HepG2 (cell line): Measurements from ENCODE around the gene WDR73. TPM values are rescaled to one million over a fixed set of nuclear protein-coding genes. Genes with fewer than 3 reads are reported as not detected.

Experiments used
- ARID3A ChIP-seq: IDR thresholded peaks from 2 replicates; pipeline ENCODE4 v1.6.1; 2012; ENCODE audit warnings: low read depth, low read length, improper control_type of control experiment
- ARNT2 ChIP-seq: sonication (generic); formaldehyde crosslinking; IDR thresholded peaks from 2 replicates; pipeline ENCODE4 v1.8.0; 2022; ENCODE audit warnings: mild to moderate bottlenecking, low read depth, missing genetic modification reagents, moderate library complexity
- ATM ChIP-seq: fragments of 450-650 bp; IDR thresholded peaks from 2 replicates; pipeline ENCODE4 v1.7.1; 2017; ENCODE audit warnings: mild to moderate bottlenecking, borderline replicate concordance
- CC2D1A ChIP-seq: sonication (generic); formaldehyde crosslinking; IDR thresholded peaks from 2 replicates; pipeline ENCODE4 v1.8.1; 2023; ENCODE audit warnings: mild to moderate bottlenecking, missing genetic modification reagents
- DPF2 ChIP-seq: sonication (generic); formaldehyde crosslinking; IDR thresholded peaks from 2 replicates; pipeline ENCODE4 v1.4.0; 2020; ENCODE audit warnings: mild to moderate bottlenecking, low read depth, missing genetic modification reagents, borderline replicate concordance
- HDAC1 ChIP-seq: sonication (generic); formaldehyde crosslinking; IDR thresholded peaks from 2 replicates; pipeline ENCODE4 v1.5.1; 2020; ENCODE audit warnings: mild to moderate bottlenecking, missing genetic modification reagents
- HDAC6 ChIP-seq: fragments of 200-600 bp; sonication (generic); IDR thresholded peaks from 2 replicates; pipeline ENCODE4 v1.7.0; 2017; ENCODE audit warnings: mild to moderate bottlenecking, antibody characterized with exemption, low read length, low read depth
- HNRNPLL ChIP-seq: fragments of 200-400 bp; formaldehyde crosslinking; IDR thresholded peaks from 2 replicates; pipeline ENCODE4 v1.6.1; 2017; ENCODE audit warnings: mild to moderate bottlenecking, low read depth, low read length; ENCODE audit not compliant: poor library complexity, severe bottlenecking
- NBN ChIP-seq: fragments of 450-650 bp; conservative IDR thresholded peaks from 2 replicates; pipeline ENCODE4 v1.6.1; 2017
- NFIC ChIP-seq: IDR thresholded peaks from 2 replicates; pipeline ENCODE4 v1.6.1; 2012; ENCODE audit warnings: mild to moderate bottlenecking, low read length, inconsistent platforms
- RFXAP ChIP-seq: sonication (generic); formaldehyde crosslinking; IDR thresholded peaks from 2 replicates; pipeline ENCODE4 v1.4.0; 2020; ENCODE audit warnings: missing genetic modification reagents, borderline replicate concordance
- TBX3 ChIP-seq: fragments of 450-650 bp; IDR thresholded peaks from 2 replicates; pipeline ENCODE4 v1.6.1; 2017; ENCODE audit warnings: antibody characterized with exemption, mild to moderate bottlenecking, inconsistent platforms, borderline replicate concordance
- TCF7L2 ChIP-seq: IDR thresholded peaks from 2 replicates; pipeline ENCODE4 v1.6.1; 2011; ENCODE audit warnings: mild to moderate bottlenecking, low read depth, low read length, moderate library complexity
- ZBTB1 ChIP-seq: sonication (generic); formaldehyde crosslinking; IDR thresholded peaks from 2 replicates; pipeline ENCODE4 v1.4.0; 2020; ENCODE audit warnings: missing genetic modification reagents, borderline replicate concordance
- ZBTB42 ChIP-seq: sonication (generic); formaldehyde crosslinking; IDR thresholded peaks from 2 replicates; pipeline ENCODE4 v1.5.0; 2020; ENCODE audit warnings: mild to moderate bottlenecking, missing genetic modification reagents
- ZHX2 ChIP-seq, 2 experiments: sonication (generic) in 1 of 2; formaldehyde crosslinking in 1 of 2; IDR thresholded peaks; 2 replicates each; pipeline versions ENCODE4 v1.6.1 to v1.9.0; 2014 to 2022; ENCODE audit warnings: antibody characterized with exemption in 1 of 2, borderline replicate concordance in 1 of 2, inconsistent platforms in 1 of 2, low read depth in 1 of 2, missing genetic modification reagents in 1 of 2
- ZNF260 ChIP-seq: sonication (generic); formaldehyde crosslinking; IDR thresholded peaks from 2 replicates; pipeline ENCODE4 v1.4.0; 2020; ENCODE audit warnings: missing genetic modification reagents, low read depth, mild to moderate bottlenecking, borderline replicate concordance
- ZNF569 ChIP-seq: sonication (generic); formaldehyde crosslinking; IDR thresholded peaks from 2 replicates; pipeline ENCODE4 v1.5.0; 2020; ENCODE audit warnings: mild to moderate bottlenecking, missing genetic modification reagents, moderate library complexity, borderline replicate concordance
- ZNF619 ChIP-seq: sonication (generic); formaldehyde crosslinking; IDR thresholded peaks from 2 replicates; pipeline ENCODE4 v1.4.0; 2020; ENCODE audit warnings: mild to moderate bottlenecking, missing genetic modification reagents
- ZNF746 ChIP-seq: sonication (generic); formaldehyde crosslinking; IDR thresholded peaks from 2 replicates; pipeline ENCODE4 v1.8.0; 2022; ENCODE audit warnings: mild to moderate bottlenecking, missing genetic modification reagents
- ZSCAN20 ChIP-seq: sonication (generic); formaldehyde crosslinking; IDR thresholded peaks from 2 replicates; pipeline ENCODE4 v1.4.0; 2020; ENCODE audit warnings: missing genetic modification reagents, mild to moderate bottlenecking, borderline replicate concordance
- polyA plus RNA-seq, 8 experiments: library from polyadenylated mRNA; depleted of rRNA in 3 of 8; stranded (reverse) in 7 of 8; unstranded in 1 of 8; fragments of >200 nt; fragmentation: Illumina TruSeq in 4 of 8; extraction: Trizol in 4 of 8; gene quantifications; 2 replicates each; pipeline versions ENCODE4 v1.2.1 to v1.2.3, GENCODE V29; 2011 to 2016; ENCODE audit warnings: low read depth in 4 of 8, missing spikeins in 1 of 8, mixed read lengths in 1 of 8; ENCODE audit not compliant: insufficient read depth in 1 of 8
- total RNA-seq, 5 experiments: library from RNA; depleted of rRNA; stranded (reverse); fragments of >200 nt; fragmentation: Illumina TruSeq; extraction: Trizol; gene quantifications; 2 replicates each; pipeline ENCODE4 v1.2.3, GENCODE V29; 2016; ENCODE audit warnings: low read depth in 1 of 5

The WDR73 gene
- total and polyA plus RNA-seq, 2 of the 13 experiments (the other 11 are each of a cell fraction or from before 2014, with no cell fraction given), result 20.0 to 35.5 TPM

GRCh38 chr15:84653910-84654688 lies at the start of gene WDR73 (continued):
- TF ChIP-seq CC2D1A (0 out of 2 replicates have a peak, but pooled peaks have one; percentile 76), ATM (no peak), NBN (no peak), ZNF569 (CRISPR knock-in tag) (no peak), TBX3 (no peak), ZNF746 (CRISPR knock-in tag) (no peak), NFIC (no peak), ARNT2 (CRISPR knock-in tag) (peak; percentile 96; the same call in 1 of the 2 replicates), ZNF260 (CRISPR knock-in tag) (no peak), ZHX2 (IDR thresholded peaks at IDR 0.05; ENCODE audit: low read depth) (peak; percentile 38; the same call in 1 of the 2 replicates), ZHX2 (CRISPR knock-in tag; IDR thresholded peaks at IDR 0.05; ENCODE audit: borderline replicate concordance) (0 out of 2 replicates have a peak, but pooled peaks have one; percentile 76), ARID3A (no peak), HDAC6 (no peak), ZNF619 (CRISPR knock-in tag) (0 out of 2 replicates have a peak, but pooled peaks have one; percentile 69), RFXAP (CRISPR knock-in tag) (peak; percentile 45; the same call in 1 of the 2 replicates), DPF2 (CRISPR knock-in tag) (no peak), HDAC1 (CRISPR knock-in tag) (peak; percentile 95), ZBTB1 (no peak), TCF7L2 (no peak), ZBTB42 (CRISPR knock-in tag) (peak; percentile 4; the same call in 1 of the 2 replicates), ZSCAN20 (CRISPR knock-in tag) (no peak), HNRNPLL (peak; percentile 90)
